Heart left ventricle (tissue), 16 donors: ENCODE measurements around the gene PCSK5. TPM values are rescaled to one million over a fixed set of nuclear protein-coding genes. Genes with fewer than 3 reads are reported as not detected.

Experiments used
- ATAC-seq, 4 donors: fragments of 200-7000 bp; cut with Tn5 transposase; one replicate each; pipeline ENCODE4 v1.9.1; 2020 to 2022; ENCODE audit warnings: moderate library complexity in 4 of 4, mild to moderate bottlenecking in 3 of 4, moderate number of reproducible peaks in 1 of 4
- DNase-seq, 5 donors: peaks; one replicate each; pipeline ENCODE4 v3.0.0-alpha.2; 2020
- H3K27ac ChIP-seq, 12 donors: fragments of 200-600 bp; sonication (generic) in 4 of 12; one replicate each; pipeline versions ENCODE4 v1.5.0 to v1.8.0; 2016 to 2022; ENCODE audit warnings: mild to moderate bottlenecking in 2 of 12
- H3K27me3 ChIP-seq, 9 donors: fragments of 200-600 bp; sonication (generic) in 2 of 9; one replicate each; pipeline versions ENCODE4 v1.5.1 to v1.8.0; 2016 to 2022; ENCODE audit warnings: mild to moderate bottlenecking in 3 of 9
- H3K36me3 ChIP-seq, 9 donors: fragments of 200-600 bp; sonication (generic) in 2 of 9; one replicate each; pipeline versions ENCODE4 v1.5.0 to v1.8.0; 2018 to 2022; ENCODE audit warnings: mild to moderate bottlenecking in 2 of 9
- H3K4me1 ChIP-seq, 12 donors: fragments of 200-600 bp; sonication (generic) in 4 of 12; one replicate each; pipeline versions ENCODE4 v1.5.0 to v1.8.0; 2016 to 2022; ENCODE audit warnings: mild to moderate bottlenecking in 3 of 12
- H3K4me3 ChIP-seq, 12 donors: fragments of 200-600 bp; sonication (generic) in 4 of 12; one replicate each; pipeline versions ENCODE4 v1.5.0 to v1.8.0; 2017 to 2022; ENCODE audit warnings: mild to moderate bottlenecking in 9 of 12, moderate library complexity in 4 of 12
- H3K9me3 ChIP-seq, 12 donors: fragments of 200-600 bp; sonication (generic) in 4 of 12; one replicate each; pipeline versions ENCODE4 v1.5.0 to v1.8.0; 2016 to 2022; ENCODE audit warnings: mild to moderate bottlenecking in 1 of 12
- POLR2A ChIP-seq, 2 donors: fragments of 450-650 bp; IDR thresholded peaks; one replicate each; pipeline ENCODE4 v1.6.1; 2017; ENCODE audit warnings: antibody characterized with exemption in 2 of 2, mild to moderate bottlenecking in 2 of 2, moderate library complexity in 2 of 2
- WGBS, 4 donors: extraction: QIAGEN DNeasy Blood & Tissue Kit in 2 of 4; methylation state at CpG; one replicate each; pipeline versions ENCODE4 v1.1.5 to v1.1.7; 2013 to 2018; 5-methylcytosine and 5-hydroxymethylcytosine counted together
- intact Hi-C, 10 donors: fragments of 100-400 bp; cut with DNase I; formaldehyde crosslinking; loops; one replicate each; pipeline versions ENCODE4 v1.11.1 to v1.14.2; 2022
- polyA plus RNA-seq, 2 donors: library from polyadenylated mRNA; stranded (reverse); fragments of 200-250 nt; gene quantifications; one replicate each; pipeline ENCODE4 v1.2.3, GENCODE V29; 2013
- total RNA-seq, 9 donors: library from RNA; depleted of rRNA in 2 of 9; stranded (reverse); fragments of >200 nt in 2 of 9; fragmentation: NEBNext Ultra II Directional in 3 of 9; extraction: Animal tissue kit (Norgen Biotek cat#: 25700) in 3 of 9; gene quantifications; one replicate each; pipeline versions ENCODE4 v1.1.0 to v1.2.4, GENCODE V29; 2016 to 2023
- TF ChIP-seq, protein P1 (sequence below), 12 donors: fragments of 200-600 bp; sonication (generic) in 4 of 12; IDR thresholded peaks; one replicate each; pipeline versions ENCODE4 v1.5.0 to v1.8.0; 2018 to 2022; ENCODE audit warnings: antibody characterized with exemption in 12 of 12, mild to moderate bottlenecking in 5 of 12
- donor health status: ischemic (EF 13 %, LVEDD 7.1; RV severe dilation, severe dysfunction).
- donor health status: healthy with polysubstance abuse.
- donor health status: DM: no; HTN: yes; CAD: no.
- donor health status: DM: no; HTN: no; CAD: no.
- donor health status: ischemic (EF 25% LVEDD 6.9; RV normal size, moderate dysfunction).
- donor health status: ischemic (EF 25% LVEDD 5.7; RV mildly dilated, moderate dysfunction).
- donor health status: healthy.
- donor health status: DM: yes; HTN: yes; CAD: no.
- donor health status: ischemic (EF 35%, LVEDD 5.7; RV mildly dilated, moderate dysfunction).
- donor health status: nonischemic (EF 11% LVEDD 7.7; RV severe dilation, severe dysfunction).
- donor health status: DM: yes; HTN: yes; CAD: no.
- donor health status: PGD.
- donor health status: ischemic (EF 29% LVEDD 5.4; RV normal size, mild dysfunction).
- donor health status: nonischemic (EF 23%, LVEDD 6.1; RV moderate dilation, normal function).

The PCSK5 gene
- total and polyA plus RNA-seq, 11 donors = 1.3 to 13.6 (median 5.9) TPM

DNA sequence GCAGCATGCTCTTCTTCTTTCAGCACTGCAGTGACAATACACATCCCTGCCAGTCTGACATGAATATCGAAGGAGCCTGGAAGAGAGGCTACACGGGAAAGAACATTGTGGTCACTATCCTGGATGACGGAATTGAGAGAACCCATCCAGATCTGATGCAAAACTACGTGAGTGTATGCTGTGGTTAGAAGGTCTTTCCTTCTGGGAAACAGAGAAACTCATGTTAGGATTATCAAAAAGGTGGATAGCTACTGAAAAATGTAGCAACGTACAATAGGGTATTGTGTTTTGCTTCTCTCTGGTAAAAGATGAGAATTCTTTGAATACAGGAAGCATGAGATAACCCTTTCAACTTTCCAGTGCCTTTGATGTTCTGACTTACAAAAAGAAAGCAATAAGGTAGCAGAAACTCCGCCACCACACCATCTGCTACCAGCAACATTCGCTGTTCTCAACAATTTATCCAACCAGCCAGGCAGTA is 133.3 kb downstream of the PCSK5 start:
- Histone ChIP-seq H3K9me3 (no peaks in the 10 kb centered on the region), H3K4me1 (peaks cover 0 to 5% (median 0%) of the 10 kb centered on the region in 12 donors), H3K4me3 (no peak overlapping the region), H3K27ac (no peak overlapping the region), H3K27me3 (no peaks in the 10 kb centered on the region), H3K36me3 (peaks cover 0 to 31% (median 5%) of the 10 kb centered on the region in 9 donors)
- ATAC-seq (no peak), DNase-seq (no peak)
- intact Hi-C loops = no loop called here
- WGBS, 4 donors = 71 to 81% (median 77%) methylated on average over 7 of the region's 7 CpGs
- TF ChIP-seq, protein P1, sequence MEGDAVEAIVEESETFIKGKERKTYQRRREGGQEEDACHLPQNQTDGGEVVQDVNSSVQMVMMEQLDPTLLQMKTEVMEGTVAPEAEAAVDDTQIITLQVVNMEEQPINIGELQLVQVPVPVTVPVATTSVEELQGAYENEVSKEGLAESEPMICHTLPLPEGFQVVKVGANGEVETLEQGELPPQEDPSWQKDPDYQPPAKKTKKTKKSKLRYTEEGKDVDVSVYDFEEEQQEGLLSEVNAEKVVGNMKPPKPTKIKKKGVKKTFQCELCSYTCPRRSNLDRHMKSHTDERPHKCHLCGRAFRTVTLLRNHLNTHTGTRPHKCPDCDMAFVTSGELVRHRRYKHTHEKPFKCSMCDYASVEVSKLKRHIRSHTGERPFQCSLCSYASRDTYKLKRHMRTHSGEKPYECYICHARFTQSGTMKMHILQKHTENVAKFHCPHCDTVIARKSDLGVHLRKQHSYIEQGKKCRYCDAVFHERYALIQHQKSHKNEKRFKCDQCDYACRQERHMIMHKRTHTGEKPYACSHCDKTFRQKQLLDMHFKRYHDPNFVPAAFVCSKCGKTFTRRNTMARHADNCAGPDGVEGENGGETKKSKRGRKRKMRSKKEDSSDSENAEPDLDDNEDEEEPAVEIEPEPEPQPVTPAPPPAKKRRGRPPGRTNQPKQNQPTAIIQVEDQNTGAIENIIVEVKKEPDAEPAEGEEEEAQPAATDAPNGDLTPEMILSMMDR (IDR thresholded peaks at IDR 0.05) = no peak
- no peak for TF ChIP-seq POLR2A (IDR thresholded peaks at IDR 0.05)

DNA sequence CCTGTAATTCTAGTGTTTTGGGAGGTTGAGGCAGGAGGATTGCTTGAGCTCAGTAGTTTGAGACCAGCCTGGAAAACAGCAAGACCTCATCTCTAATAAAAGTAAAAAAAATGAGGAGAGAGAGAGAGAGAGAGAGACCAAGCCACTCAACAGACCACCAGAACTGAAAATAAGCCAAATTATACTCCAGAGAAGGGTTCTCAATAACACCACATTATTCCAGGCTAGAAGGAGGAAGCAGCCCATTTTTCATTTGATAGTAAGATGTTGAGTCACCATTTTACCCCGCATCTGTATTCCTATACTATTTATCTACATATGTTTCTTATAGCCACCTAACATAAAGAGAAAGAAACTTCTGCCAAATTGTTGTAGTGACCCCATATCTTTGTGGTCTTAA is 134.8 kb downstream of the PCSK5 start:
- peaks cover 0 to 4% (median 0%) of the 10 kb centered on the region in 12 donors for H3K4me1 ChIP-seq
- no peaks in the 10 kb centered on the region for H3K9me3 ChIP-seq
- H3K27ac ChIP-seq = no peak overlapping the region
- TF ChIP-seq POLR2A (IDR thresholded peaks at IDR 0.05) = no peak
- TF ChIP-seq, protein P1 (IDR thresholded peaks at IDR 0.05) = no peak
- ATAC-seq (no peak), DNase-seq (no peak)
- peaks cover 0 to 39% (median 5%) of the 10 kb centered on the region in 9 donors for H3K36me3 ChIP-seq
- H3K4me3 ChIP-seq = no peak overlapping the region
- intact Hi-C loops = no loop called here
- H3K27me3 ChIP-seq = no peaks in the 10 kb centered on the region
- 85 to 96% (median 90%) methylated on average over 1 of the region's 1 CpG for WGBS, 4 donors

DNA sequence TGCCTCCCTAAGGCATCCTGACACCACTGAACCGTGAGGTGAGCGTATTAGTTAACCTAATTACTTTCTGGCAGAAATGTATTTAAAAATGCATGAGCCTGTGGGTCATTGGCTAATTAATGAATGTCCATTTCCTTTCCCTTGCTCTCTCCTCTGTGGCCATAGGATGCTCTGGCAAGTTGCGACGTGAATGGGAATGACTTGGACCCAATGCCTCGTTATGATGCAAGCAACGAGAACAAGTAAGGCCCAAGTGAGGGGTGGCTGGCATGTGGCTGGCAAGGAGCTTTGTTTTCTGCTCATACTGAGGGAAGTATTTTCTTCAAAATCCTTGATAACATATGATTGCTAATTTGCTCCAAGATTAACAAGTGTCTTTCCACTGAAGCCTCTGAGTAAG is 136.3 kb downstream of the PCSK5 start:
- WGBS, 4 donors = 94 to 98% (median 97%) methylated on average over 6 of the region's 6 CpGs
- intact Hi-C loops = no loop called here
- TF ChIP-seq, protein P1 (IDR thresholded peaks at IDR 0.05) = no peak
- no peak for TF ChIP-seq POLR2A (IDR thresholded peaks at IDR 0.05)
- DNase-seq = no peak
- no peaks in the 10 kb centered on the region for H3K27me3 ChIP-seq
- H3K36me3 ChIP-seq = peaks cover 0 to 44% (median 5%) of the 10 kb centered on the region in 9 donors
- ATAC-seq = no peak
- H3K4me3 ChIP-seq = no peak overlapping the region
- no peaks in the 10 kb centered on the region for H3K9me3 ChIP-seq
- H3K4me1 ChIP-seq = no peaks in the 10 kb centered on the region
- H3K27ac ChIP-seq = no peak overlapping the region

DNA sequence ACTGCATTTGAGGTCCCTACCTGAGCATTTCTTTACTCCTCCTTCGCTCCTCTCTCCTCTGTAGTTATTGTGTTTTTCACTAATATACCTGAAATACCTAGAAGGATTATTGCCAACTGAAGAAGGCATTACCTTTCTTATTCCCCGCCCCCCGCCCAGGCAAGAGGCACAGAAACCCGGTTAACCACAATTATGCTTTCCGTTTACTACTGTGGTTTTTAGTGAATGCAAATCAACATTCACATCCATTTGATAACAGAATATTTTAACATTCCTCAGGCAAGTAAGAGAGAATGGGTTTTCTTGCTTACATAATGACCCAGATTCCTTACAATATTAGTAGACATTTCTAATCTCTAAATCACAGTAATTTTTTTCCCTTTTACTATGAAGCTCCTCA is 136.9 kb downstream of the PCSK5 start:
- H3K4me3 ChIP-seq = no peak overlapping the region
- TF ChIP-seq POLR2A (IDR thresholded peaks at IDR 0.05) = no peak
- TF ChIP-seq, protein P1 (IDR thresholded peaks at IDR 0.05) = no peak
- H3K4me1 ChIP-seq = peaks cover 0 to 3% (median 0%) of the 10 kb centered on the region in 12 donors
- no peak for DNase-seq
- intact Hi-C loops = no loop called here
- no peaks in the 10 kb centered on the region for H3K27me3 ChIP-seq
- H3K27ac ChIP-seq = no peak overlapping the region
- ATAC-seq = no peak
- no peaks in the 10 kb centered on the region for H3K9me3 ChIP-seq
- peaks cover 0 to 47% (median 5%) of the 10 kb centered on the region in 9 donors for H3K36me3 ChIP-seq
- WGBS, 4 donors = 89 to 98% (median 93%) methylated on average over 5 of the region's 5 CpGs
